BJ (cell line): ENCODE measurements around the gene ENDOG. TPM values are rescaled to one million over a fixed set of nuclear protein-coding genes. Genes with fewer than 3 reads are reported as not detected.
A peak's percentile ranks its signal among the peaks of the same experiment; 100 is the strongest.

Source experiments
- CTCF ChIA-PET: fragments of 350-600 bp; formaldehyde crosslinking; extraction: SDS; loops from one replicate; lab custom pipeline; 2021; ENCODE audit warnings: antibody characterized with exemption, inconsistent platforms; lab: Yijun Ruan, JAX
- POLR2A ChIA-PET: fragments of 300-600 bp; sonication (Branson Sonifier 250); formaldehyde crosslinking; extraction: SDS; loops from one replicate; lab custom pipeline; 2021; ENCODE audit warnings: antibody characterized with exemption; lab: Charles Lee
- DNase-seq: peaks from one replicate; pipeline ENCODE4 v3.0.0-alpha.2; 2011; ENCODE audit warnings: low read depth
- H3K27me3 ChIP-seq: 2 replicates; pipeline ENCODE4 v1.6.0; 2011; ENCODE audit warnings: low read length; ENCODE audit not compliant: control insufficient read depth, insufficient read depth
- H3K36me3 ChIP-seq: 2 replicates; pipeline ENCODE4 v1.5.1; 2011; ENCODE audit warnings: low read length; ENCODE audit not compliant: control insufficient read depth, insufficient read depth
- H3K4me3 ChIP-seq: 2 replicates; pipeline ENCODE4 v1.5.1; 2011; ENCODE audit warnings: low read depth, mild to moderate bottlenecking, control low read depth, low read length
- CTCF ChIP-seq: IDR thresholded peaks from 2 replicates; pipeline ENCODE4 v1.5.1; 2011; ENCODE audit warnings: low read depth, mild to moderate bottlenecking, control low read depth, inconsistent platforms, low read length, moderate library complexity; ENCODE audit not compliant: insufficient read depth
- polyA plus RNA-seq: library from polyadenylated mRNA; depleted of rRNA; stranded (reverse); fragments of >200 nt; gene quantifications from 2 replicates; pipeline ENCODE4 v1.2.3, GENCODE V29; 2011

ENDOG gene
- polyA plus RNA-seq, 1 experiment = 20.7 TPM

- CTCF ChIA-PET = interaction anchor here (2.4 kb wide), 1 partner anchor 9 kb away, joined by 12 read pairs; the partner anchor contains the start of gene ENDOG
Measured at GRCh38 chr9:128809036-128809599, 9.2 kb upstream of the ENDOG start.

GRCh38 chr9:128809831-128810230, 8.5 kb upstream of the ENDOG start:
- ChIA-PET POLR2A (no interaction called here), CTCF (interaction anchor here (2.4 kb wide), 1 partner anchor 8 kb away, joined by 12 read pairs; the partner anchor contains the start of gene ENDOG)
- DNase-seq = no peak
- H3K27me3 ChIP-seq = no peaks in the 10 kb centered on the region
- peaks cover 25% of the 10 kb centered on the region for H3K36me3 ChIP-seq
- no peak overlapping the region for H3K4me3 ChIP-seq
- no peak for TF ChIP-seq CTCF

More at GRCh38 chr9:128809036-128809599, 9.2 kb upstream of the ENDOG start:
- H3K4me3 ChIP-seq = no peak overlapping the region
- DNase-seq = no peak
- no peaks in the 10 kb centered on the region for H3K27me3 ChIP-seq
- H3K36me3 ChIP-seq = peaks cover 25% of the 10 kb centered on the region
- POLR2A ChIA-PET = no interaction called here
- no peak for TF ChIP-seq CTCF

GRCh38 chr9:128810873-128811272, 7.4 kb upstream of the ENDOG start:
- H3K4me3 ChIP-seq = no peak overlapping the region
- TF ChIP-seq CTCF = no peak
- no peak for DNase-seq
- ChIA-PET CTCF (interaction anchor here (0.6 kb wide), 1 partner anchor 617 kb away, joined by 3 read pairs; no protein-coding TSS in a partner anchor), POLR2A (no interaction called here)
- peaks cover 21% of the 10 kb centered on the region for H3K36me3 ChIP-seq
- no peaks in the 10 kb centered on the region for H3K27me3 ChIP-seq

- no peaks in the 10 kb centered on the region for H3K27me3 ChIP-seq
- no peak for DNase-seq
- peak overlapping the region; percentile 67 for H3K4me3 ChIP-seq
- ChIA-PET CTCF (interaction anchor here (0.5 to 2.1 kb wide), 23 partner anchors 8 to 184 kb away, joined by 3 to 14 read pairs (median 6); partner anchors contain the start of genes SPOUT1, ZDHHC12 and ZER1), POLR2A (interaction anchor here (1.2 kb wide), 1 partner anchor 11 kb away, joined by 6 read pairs; the partner anchor contains the start of gene SPOUT1)
- peaks cover 12% of the 10 kb centered on the region; the same call in 1 of the 2 replicates for H3K36me3 ChIP-seq
- no peak for TF ChIP-seq CTCF
Measured at GRCh38 chr9:128818839-128819715, 777 bp downstream of the ENDOG start.
